Stimulated activated CD8-positive, alpha-beta memory T cell treated with anti-CD3 and anti-CD28 coated beads, Interleukin-4, amount 100 ng/mL, for 48 hours (primary cell): ENCODE results near the gene MLIP.
"Not testable (repeated sequence)": the region's sequence is repeated elsewhere in the genome, so short reads cannot be mapped to it uniquely, and the experiment has no call there.

Source experiments
- DNase-seq: peaks from one replicate; pipeline ENCODE4 v3.0.0-alpha.2; 2020

MLIP gene

GRCh38 chr6:54238396-54238795, 127.2 kb downstream of the MLIP start:
- no peak for DNase-seq

GRCh38 chr6:54243699-54244098, 132.5 kb downstream of the MLIP start:
- DNase-seq, result no peak

- DNase-seq, result no peak
Observed at GRCh38 chr6:54244430-54244829, 133.2 kb downstream of the MLIP start.

GRCh38 chr6:54245265-54245664, 134.0 kb downstream of the MLIP start:
- DNase-seq, result no peak

- no peak for DNase-seq
Observed at GRCh38 chr6:54248319-54248718, 137.1 kb downstream of the MLIP start.

- no peak for DNase-seq
Observed at GRCh38 chr6:54248994-54249393, 137.8 kb downstream of the MLIP start.

GRCh38 chr6:54249812-54250211, 138.6 kb downstream of the MLIP start:
- not testable (repeated sequence) for DNase-seq

GRCh38 chr6:54252496-54252895, 141.3 kb downstream of the MLIP start:
- DNase-seq, result no peak

- no peak for DNase-seq
Observed at GRCh38 chr6:54252916-54253315, 141.7 kb downstream of the MLIP start.

- no peak for DNase-seq
Observed at GRCh38 chr6:54254886-54255285, 143.6 kb downstream of the MLIP start.

- no peak for DNase-seq
Observed at GRCh38 chr6:54255886-54256285, 144.6 kb downstream of the MLIP start.

GRCh38 chr6:54260025-54260424, 148.8 kb downstream of the MLIP start:
- no peak for DNase-seq

- no peak for DNase-seq
Observed at GRCh38 chr6:54262499-54262898, 151.3 kb downstream of the MLIP start.

- no peak for DNase-seq
Observed at GRCh38 chr6:54262971-54263370, 151.7 kb downstream of the MLIP start.

GRCh38 chr6:54264581-54265272, 153.5 kb downstream of the MLIP start:
- no peak for DNase-seq

- DNase-seq, result no peak
Observed at GRCh38 chr6:54266400-54266923, 155.2 kb downstream of the MLIP start.

GRCh38 chr6:54267798-54268197, 156.6 kb downstream of the MLIP start:
- no peak for DNase-seq

- DNase-seq, result no peak
Observed at GRCh38 chr6:54273214-54273820, 162.1 kb downstream of the MLIP start.

- no peak for DNase-seq
Observed at GRCh38 chr6:54274383-54274782, 163.1 kb downstream of the MLIP start.

GRCh38 chr6:54282186-54282585, 170.9 kb downstream of the MLIP start:
- DNase-seq, result no peak

- DNase-seq, result no peak
Observed at GRCh38 chr6:54284161-54284860, 173.1 kb downstream of the MLIP start.

GRCh38 chr6:54285595-54285994, 174.4 kb downstream of the MLIP start:
- DNase-seq, result no peak

GRCh38 chr6:54286141-54286540, 174.9 kb downstream of the MLIP start:
- DNase-seq, result no peak

- DNase-seq, result no peak
Observed at GRCh38 chr6:54288474-54288873, 177.2 kb downstream of the MLIP start.
